H1 (cell line): Measurements from ENCODE around the gene FRG2. TPM values are rescaled to one million over a fixed set of nuclear protein-coding genes. Genes with fewer than 3 reads are reported as not detected.

ENCODE experiments used
- CTBP2 ChIP-seq: IDR thresholded peaks from 2 replicates; pipeline ENCODE4 v1.7.0; 2011; ENCODE audit warnings: borderline replicate concordance, mild to moderate bottlenecking, moderate library complexity, mixed read lengths, low read length; ENCODE audit not compliant: insufficient read depth, insufficient read length
- GABPA ChIP-seq: IDR thresholded peaks from 2 replicates; pipeline ENCODE4 v1.6.1; 2011; ENCODE audit warnings: mild to moderate bottlenecking, low read length, moderate library complexity, borderline replicate concordance; ENCODE audit not compliant: insufficient read depth
- RNF2 ChIP-seq: fragments of 200-900, 300-1000 bp; sonication (generic); IDR thresholded peaks from 2 replicates; pipeline ENCODE4 v1.7.1; 2016; ENCODE audit warnings: borderline replicate concordance, low read depth, mild to moderate bottlenecking, antibody characterized with exemption, low read length; ENCODE audit not compliant: poor library complexity, severe bottlenecking; ENCODE audit errors: missing control alignments
- polyA plus RNA-seq, 7 experiments: library from polyadenylated mRNA; depleted of rRNA in 3 of 7; stranded (reverse) in 5 of 7; unstranded in 2 of 7; fragments of >200 nt in 5 of 7; fragments of 200-250 nt in 2 of 7; gene quantifications; 1 replicate in 5 of 7; 2 replicates in 1 of 7; 4 replicates in 1 of 7; pipeline versions ENCODE4 v1.2.1 to v1.2.3, GENCODE V29; 2011 to 2013; ENCODE audit warnings: missing spikeins in 2 of 7, mixed read lengths in 2 of 7
- total RNA-seq: library from RNA; stranded (reverse); fragmentation: NEBNext Ultra II Directional; extraction: Animal tissue kit (Norgen Biotek cat#: 25700); gene quantifications from 2 replicates; pipeline ENCODE4 v1.2.1, GENCODE V29; 2021

Gene FRG2
- total and polyA plus RNA-seq, 2 of the 8 experiments (the other 6 are each of a cell fraction or from before 2014, with no cell fraction given): not detected

- TF ChIP-seq GABPA (0 out of 2 replicates have a peak, but pooled peaks have one; percentile 53), RNF2 (peak; percentile 89), CTBP2 (peak; percentile 42)
Observed at GRCh38 chr4:190017357-190018200, 9.5 kb downstream of the FRG2 start (continued).
